Endothelial cell of umbilical vein (primary cell): ENCODE data around the gene C1orf116. TPM values are rescaled to one million over a fixed set of nuclear protein-coding genes. Genes with fewer than 3 reads are reported as not detected.

ENCODE experiments used
- BruUV-seq: library from RNA; stranded (reverse); fragments of 400-500 nt; replicated peaks from 2 replicates; lab custom pipeline; 2021; lab: Mats Ljungman, UMichigan
- CTCF ChIA-PET: fragments of 300-600, 350-600 bp; sonication (Branson Sonifier 250); formaldehyde crosslinking; loops from one replicate; lab custom pipeline; 2021; ENCODE audit warnings: antibody characterized with exemption, inconsistent platforms; lab: Charles Lee
- POLR2A ChIA-PET: fragments of 300-600, 350-600 bp; sonication (Branson Sonifier 250); formaldehyde crosslinking; loops from one replicate; lab custom pipeline; 2021; ENCODE audit warnings: antibody characterized with exemption, inconsistent platforms; lab: Charles Lee
- DNase-seq: peaks from one replicate; pipeline ENCODE4 v3.0.0-alpha.2; 2011; ENCODE audit warnings: low read depth, low spot score
- FAIRE-seq: peaks from 2 replicates; lab custom pipeline; 2011; peaks lifted over from hg19 to GRCh38; lab: Jason Lieb, UNC
- H2AFZ ChIP-seq: 2 replicates; pipeline ENCODE4 v1.6.0; 2012; ENCODE audit warnings: low read depth, low read length, control low read depth, inconsistent platforms
- H3K27ac ChIP-seq: 2 replicates; pipeline ENCODE4 v1.5.1; 2011; ENCODE audit warnings: low read depth, mild to moderate bottlenecking, control low read depth, low read length, moderate library complexity; ENCODE audit not compliant: insufficient read depth
- H3K27me3 ChIP-seq, 2 experiments: 2 replicates each; pipeline versions ENCODE4 v1.6.0 to v1.6.1; 2011; ENCODE audit warnings: low read length in 2 of 2, mixed read lengths in 1 of 2; ENCODE audit not compliant: control insufficient read depth in 2 of 2, insufficient read depth in 2 of 2
- H3K36me3 ChIP-seq, 2 experiments: 2 replicates in 1 of 2; 3 replicates in 1 of 2; pipeline ENCODE4 v1.5.1; 2011; ENCODE audit warnings: low read length in 2 of 2, mild to moderate bottlenecking in 1 of 2, moderate library complexity in 1 of 2; ENCODE audit not compliant: control insufficient read depth in 2 of 2, insufficient read depth in 2 of 2; ENCODE audit errors: extremely low read depth in 1 of 2
- H3K4me1 ChIP-seq: 3 replicates; pipeline ENCODE4 v1.5.1; 2011; ENCODE audit warnings: mild to moderate bottlenecking, low read length; ENCODE audit not compliant: control insufficient read depth, insufficient read depth; ENCODE audit errors: extremely low read depth
- H3K4me2 ChIP-seq: 2 replicates; pipeline ENCODE4 v1.6.1; 2011; ENCODE audit warnings: low read length, control low read depth, mixed read lengths; ENCODE audit not compliant: insufficient read depth
- H3K4me3 ChIP-seq, 3 experiments: fragments of 200-600 bp in 1 of 3; sonication (generic), shearing (Covaris generic) in 1 of 3; replicated peaks in 1 of 3; 2 replicates each; pipeline ENCODE4 v1.5.1; 2011 to 2016; ENCODE audit warnings: control low read depth in 3 of 3, low read length in 3 of 3, mild to moderate bottlenecking in 2 of 3, inconsistent platforms in 1 of 3, low read depth in 1 of 3, moderate library complexity in 1 of 3; ENCODE audit not compliant: insufficient read depth in 1 of 3
- H3K79me2 ChIP-seq: 2 replicates; pipeline ENCODE4 v1.6.0; 2012; ENCODE audit warnings: low read length, inconsistent platforms; ENCODE audit not compliant: control insufficient read depth, insufficient read depth
- H3K9ac ChIP-seq: replicated peaks from 2 replicates; pipeline ENCODE3; 2011; ENCODE audit warnings: low read length, control low read depth; ENCODE audit not compliant: insufficient read depth; ENCODE audit errors: extremely low read depth
- H3K9me1 ChIP-seq: replicated peaks from 3 replicates; pipeline ENCODE4 v1.6.0; 2011; ENCODE audit warnings: mild to moderate bottlenecking, low read length; ENCODE audit not compliant: control insufficient read depth, insufficient read depth; ENCODE audit errors: extremely low read depth
- H3K9me3 ChIP-seq: replicated peaks from 2 replicates; pipeline ENCODE4 v1.5.1; 2012; ENCODE audit warnings: low read length, inconsistent platforms; ENCODE audit not compliant: control insufficient read depth, insufficient read depth
- H4K20me1 ChIP-seq: replicated peaks from 2 replicates; pipeline ENCODE3; 2011; ENCODE audit warnings: mild to moderate bottlenecking, low read length; ENCODE audit not compliant: control insufficient read depth, insufficient read depth; ENCODE audit errors: extremely low read depth
- CTCF ChIP-seq, 2 donors: IDR thresholded peaks; 1 replicate in 1 of 2; 2 replicates in 1 of 2; pipeline ENCODE4 v1.5.1; 2011; ENCODE audit warnings: low read length in 2 of 2, mild to moderate bottlenecking in 2 of 2, moderate library complexity in 2 of 2, control low read depth in 1 of 2, inconsistent platforms in 1 of 2, low read depth in 1 of 2; ENCODE audit not compliant: insufficient read depth in 1 of 2; ENCODE audit errors: extremely low read depth in 1 of 2
- EZH2 ChIP-seq: IDR thresholded peaks from 2 replicates; pipeline ENCODE4 v1.6.1; 2012; ENCODE audit warnings: borderline replicate concordance, low read depth, mild to moderate bottlenecking, moderate library complexity, low read length, inconsistent platforms; ENCODE audit not compliant: severe bottlenecking
- FOS ChIP-seq: IDR thresholded peaks from 2 replicates; pipeline ENCODE4 v1.6.1; 2011; ENCODE audit warnings: mild to moderate bottlenecking, low read length, moderate library complexity, borderline replicate concordance; ENCODE audit not compliant: insufficient read depth
- GATA2 ChIP-seq: IDR thresholded peaks from 2 replicates; pipeline ENCODE4 v1.7.0; 2011; ENCODE audit warnings: low read depth, mild to moderate bottlenecking, moderate library complexity, mixed read lengths, low read length; ENCODE audit not compliant: insufficient read length, insufficient read depth
- JUN ChIP-seq: IDR thresholded peaks from 2 replicates; pipeline ENCODE4 v1.6.1; 2011; ENCODE audit warnings: borderline replicate concordance, low read depth; ENCODE audit not compliant: insufficient read length, insufficient read depth
- MAX ChIP-seq: IDR thresholded peaks from 2 replicates; pipeline ENCODE4 v1.6.1; 2011; ENCODE audit not compliant: insufficient read depth, insufficient read length
- MYC ChIP-seq: IDR thresholded peaks from one replicate; pipeline ENCODE4 v1.6.1; 2011; ENCODE audit warnings: mild to moderate bottlenecking, low read depth, low read length
- dilution Hi-C: fragments of 300-500 bp; cut with MboI; formaldehyde crosslinking; loops from one replicate; pipeline ENCODE4 v1.15.0; 2019; ENCODE audit warnings: low sequenced_read_pairs; ENCODE audit not compliant: extremely low pct_ligation_motif_present
- intact Hi-C: fragments of 100-400 bp; cut with micrococcal nuclease; formaldehyde crosslinking; loops from one replicate; pipeline ENCODE4 v1.10.0; 2022
- polyA plus RNA-seq, 4 experiments: library from polyadenylated mRNA; depleted of rRNA in 3 of 4; stranded (reverse) in 3 of 4; unstranded in 1 of 4; fragments of >200 nt; gene quantifications; 2 replicates each; pipeline versions ENCODE4 v1.2.1 to v1.2.3, GENCODE V29; 2011 to 2012; ENCODE audit warnings: missing spikeins in 1 of 4
- total RNA-seq: library from RNA; stranded (reverse); gene quantifications from 2 replicates; pipeline ENCODE4 v1.2.3, GENCODE V29; 2021

C1orf116 gene
- total and polyA plus RNA-seq, 2 donors (not counting 3 experiments of a cell fraction or from before 2014, with no cell fraction given): 0.07 TPM; not detected in 1

GRCh38 chr1:206985162-206985749 is 47.3 kb downstream of the C1orf116 start:
- Histone ChIP-seq H3K9ac (no peak overlapping the region), H3K79me2 (no peaks in the 10 kb centered on the region), H3K9me1 (no peaks in the 10 kb centered on the region), H3K4me3 (no peak overlapping the region), H3K4me1 (no peaks in the 10 kb centered on the region), H4K20me1 (no peaks in the 10 kb centered on the region), H3K27me3 (peaks cover 11 to 13% of the 10 kb centered on the region in 2 experiments), H3K4me2 (no peak overlapping the region), H2AFZ (no peak overlapping the region), H3K27ac (no peak overlapping the region), H3K9me3 (no peaks in the 10 kb centered on the region), H3K36me3 (no peaks in the 10 kb centered on the region)
- ChIA-PET CTCF (interaction anchor here (1.0 kb wide), 1 partner anchor 9 kb away, joined by 3 read pairs; no protein-coding TSS in a partner anchor), POLR2A (no interaction called here)
- dilution Hi-C loops (no loop called here), intact Hi-C loops (no loop called here)
- no peak for TF ChIP-seq JUN
- no peak for TF ChIP-seq EZH2
- TF ChIP-seq FOS: no peak
- TF ChIP-seq CTCF (IDR thresholded peaks at IDR 0.05; ENCODE audit: extremely low read depth in 1 of 2, insufficient read depth in 1 of 2, low read depth in 1 of 2, low read length in 2 of 2): no peak
- no peak for TF ChIP-seq MYC
- no peak for TF ChIP-seq MAX
- TF ChIP-seq GATA2: no peak
- FAIRE-seq (no peak), DNase-seq (no peak)
- no TSS peak for BruUV-seq
